HUES48 (cell line): Measurements from ENCODE around the gene SCFD2.
"Not testable (repeated sequence)": the region's sequence is repeated elsewhere in the genome, so short reads cannot be mapped to it uniquely, and the experiment has no call there.

Source experiments
- H3K27ac ChIP-seq: one replicate; pipeline ENCODE4 v1.7.0; 2013; ENCODE audit warnings: low read depth, low read length, inconsistent platforms
- H3K27me3 ChIP-seq: 2 replicates; pipeline ENCODE4 v1.6.1; 2013; ENCODE audit warnings: mild to moderate bottlenecking, low read length; ENCODE audit not compliant: control insufficient read depth, insufficient read depth
- H3K36me3 ChIP-seq: 2 replicates; pipeline ENCODE4 v1.6.1; 2013; ENCODE audit warnings: low read length; ENCODE audit not compliant: control insufficient read depth, insufficient read depth
- H3K4me1 ChIP-seq: 2 replicates; pipeline ENCODE4 v1.6.1; 2013; ENCODE audit warnings: mild to moderate bottlenecking, low read length; ENCODE audit not compliant: control insufficient read depth, insufficient read depth
- H3K4me3 ChIP-seq: 2 replicates; pipeline ENCODE4 v1.5.1; 2013; ENCODE audit warnings: mild to moderate bottlenecking, low read depth, low read length
- H3K9ac ChIP-seq: 2 replicates; pipeline ENCODE4 v1.6.1; 2013; ENCODE audit warnings: mild to moderate bottlenecking, low read depth, low read length, moderate library complexity
- H3K9me3 ChIP-seq: 2 replicates; pipeline ENCODE4 v1.6.1; 2013; ENCODE audit warnings: low read length; ENCODE audit not compliant: control insufficient read depth, insufficient read depth

The SCFD2 gene

DNA sequence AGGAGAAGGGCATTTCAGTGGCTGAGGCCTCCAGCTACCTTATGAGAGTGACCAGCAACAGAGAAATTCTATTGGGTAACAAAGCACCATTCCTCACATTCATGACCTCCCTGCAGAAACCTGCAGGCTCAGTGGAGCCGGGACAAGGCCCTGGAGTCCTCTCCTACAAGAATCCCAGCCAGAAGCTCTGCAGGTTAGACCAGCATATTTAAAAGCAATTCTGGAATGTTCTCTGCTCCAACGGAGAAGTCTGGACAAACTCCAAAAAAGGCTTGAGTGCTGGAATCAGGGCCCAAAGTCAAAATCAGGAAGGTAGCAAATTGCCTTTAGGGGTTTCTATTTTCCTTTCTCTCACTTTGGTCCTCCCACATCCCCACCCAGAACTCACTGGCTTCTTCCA lies 202.9 kb downstream of the SCFD2 start:
- no peak overlapping the region for H3K4me3 ChIP-seq
- no peaks in the 10 kb centered on the region for H3K9me3 ChIP-seq
- no peaks in the 10 kb centered on the region for H3K27me3 ChIP-seq
- H3K9ac ChIP-seq, result no peak overlapping the region
- H3K36me3 ChIP-seq, result no peaks in the 10 kb centered on the region
- no peak overlapping the region for H3K27ac ChIP-seq
- no peaks in the 10 kb centered on the region for H3K4me1 ChIP-seq

GRCh38 chr4:53161787-53162433 lies 204.0 kb downstream of the SCFD2 start:
- H3K4me3 ChIP-seq, result no peak overlapping the region
- no peaks in the 10 kb centered on the region for H3K36me3 ChIP-seq
- no peak overlapping the region for H3K9ac ChIP-seq
- H3K4me1 ChIP-seq, result no peaks in the 10 kb centered on the region
- no peak overlapping the region for H3K27ac ChIP-seq
- no peaks in the 10 kb centered on the region for H3K9me3 ChIP-seq
- no peaks in the 10 kb centered on the region for H3K27me3 ChIP-seq

DNA sequence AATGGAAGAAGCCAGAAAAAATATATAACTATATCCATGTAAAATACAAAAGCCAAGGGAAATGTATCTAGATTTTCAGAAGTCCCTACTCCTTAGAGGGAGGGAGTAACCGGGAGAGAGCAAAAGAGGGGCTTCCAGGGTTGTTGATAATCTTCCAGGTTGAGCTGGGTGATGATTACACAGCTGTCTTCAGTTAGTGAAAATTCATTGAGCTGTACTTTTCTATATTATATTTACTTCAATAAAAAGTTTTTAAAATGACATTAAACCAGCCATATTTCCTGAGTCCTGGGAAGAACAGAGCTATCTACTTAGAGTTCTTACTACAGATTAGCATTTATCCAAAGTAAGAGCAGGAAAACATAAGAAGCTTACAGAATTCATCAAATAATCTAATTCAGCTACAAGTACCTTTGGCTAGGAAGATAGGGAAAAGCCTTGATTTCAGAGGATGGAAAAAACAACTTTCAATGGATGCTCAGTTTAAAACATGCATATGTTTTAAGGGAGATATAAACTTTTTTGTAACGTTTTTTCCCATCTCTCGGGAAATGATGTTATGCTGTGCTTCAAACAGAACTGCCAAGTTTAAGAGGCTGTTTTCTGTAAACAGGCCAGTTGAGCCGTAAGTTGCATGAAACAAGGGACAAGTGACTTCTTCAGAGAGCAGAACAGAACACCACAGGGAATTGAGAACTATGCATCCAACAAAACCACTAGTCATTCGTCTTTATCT lies 204.6 kb downstream of the SCFD2 start:
- Histone ChIP-seq H3K4me3 (no peak overlapping the region), H3K36me3 (no peaks in the 10 kb centered on the region), H3K27me3 (no peaks in the 10 kb centered on the region), H3K4me1 (no peaks in the 10 kb centered on the region), H3K9ac (no peak overlapping the region), H3K9me3 (no peaks in the 10 kb centered on the region), H3K27ac (no peak overlapping the region)

DNA sequence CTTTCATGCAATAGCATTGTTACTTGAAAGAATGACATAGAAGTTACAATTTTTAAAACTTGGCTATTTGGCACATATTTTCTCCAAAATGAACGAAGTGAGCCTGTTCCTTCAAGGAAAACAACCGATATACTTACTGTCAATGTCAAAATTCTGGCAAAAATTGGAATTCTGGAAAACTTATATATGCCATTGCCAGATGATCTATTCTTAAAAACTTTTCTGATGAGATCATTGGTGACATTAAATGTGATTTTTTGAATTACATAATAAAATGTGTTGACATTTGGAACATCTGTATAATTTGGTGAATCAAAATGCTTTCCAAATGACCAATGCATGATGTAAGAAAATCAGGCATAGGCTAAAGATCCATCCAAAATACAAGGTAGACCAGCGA lies 209.0 kb downstream of the SCFD2 start:
- H3K9ac ChIP-seq, result no peak overlapping the region
- H3K27me3 ChIP-seq, result no peaks in the 10 kb centered on the region
- no peaks in the 10 kb centered on the region for H3K36me3 ChIP-seq
- H3K4me1 ChIP-seq, result no peaks in the 10 kb centered on the region
- no peak overlapping the region for H3K27ac ChIP-seq
- H3K9me3 ChIP-seq, result no peaks in the 10 kb centered on the region; the same call in 1 of the 2 replicates
- H3K4me3 ChIP-seq, result no peak overlapping the region

- Histone ChIP-seq H3K27me3 (no peaks in the 10 kb centered on the region), H3K9me3 (no peaks in the 10 kb centered on the region; the same call in 1 of the 2 replicates), H3K4me1 (no peaks in the 10 kb centered on the region), H3K9ac (no peak overlapping the region), H3K27ac (no peak overlapping the region), H3K4me3 (no peak overlapping the region), H3K36me3 (no peaks in the 10 kb centered on the region)
Observed at GRCh38 chr4:53152467-53152866, 213.4 kb downstream of the SCFD2 start.

DNA sequence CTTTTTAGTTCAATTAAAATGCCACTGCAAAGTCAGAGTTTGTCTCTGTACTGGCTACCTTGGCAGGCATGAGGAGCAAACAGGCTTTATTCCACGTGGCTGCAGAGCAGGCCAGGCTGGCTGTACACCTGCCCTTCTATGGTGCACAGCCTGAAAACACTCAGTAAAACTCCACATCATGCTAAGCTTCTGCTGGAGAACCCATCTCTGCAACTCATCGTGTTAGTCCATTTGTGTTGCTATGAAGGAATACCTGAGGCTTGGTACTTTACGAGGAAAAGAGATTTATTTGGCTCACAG lies 214.4 kb downstream of the SCFD2 start:
- Histone ChIP-seq H3K36me3 (no peaks in the 10 kb centered on the region), H3K9me3 (no peaks in the 10 kb centered on the region; the same call in 1 of the 2 replicates), H3K4me1 (no peaks in the 10 kb centered on the region), H3K27me3 (no peaks in the 10 kb centered on the region), H3K27ac (no peak overlapping the region), H3K4me3 (no peak overlapping the region), H3K9ac (no peak overlapping the region)

- no peaks in the 10 kb centered on the region; the same call in 1 of the 2 replicates for H3K9me3 ChIP-seq
Observed at GRCh38 chr4:53150631-53151488, 215.0 kb downstream of the SCFD2 start.

DNA sequence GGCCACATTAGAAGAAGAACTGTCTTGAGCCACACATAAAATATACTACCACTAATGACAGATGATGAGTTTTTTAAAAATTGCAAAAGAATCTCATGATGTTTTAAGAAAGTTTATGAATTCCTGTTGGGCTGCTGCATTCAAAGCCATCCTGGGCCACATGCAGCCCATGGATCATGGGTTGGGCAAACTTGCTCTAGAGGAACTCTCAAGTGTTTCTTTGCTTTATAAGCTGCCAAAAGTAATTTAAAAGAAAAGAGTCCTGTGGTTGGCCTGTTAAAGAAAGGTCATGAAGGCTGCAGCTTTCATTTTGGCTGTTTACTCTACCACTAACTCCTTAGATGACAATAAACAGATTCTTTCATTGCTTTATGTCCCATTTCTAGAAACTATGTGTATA lies 218.2 kb downstream of the SCFD2 start:
- H3K4me3 ChIP-seq, result no peak overlapping the region
- H3K9me3 ChIP-seq, result no peaks in the 10 kb centered on the region; the same call in 1 of the 2 replicates
- H3K9ac ChIP-seq, result no peak overlapping the region
- no peaks in the 10 kb centered on the region for H3K4me1 ChIP-seq
- H3K36me3 ChIP-seq, result no peaks in the 10 kb centered on the region
- H3K27ac ChIP-seq, result no peak overlapping the region
- no peaks in the 10 kb centered on the region for H3K27me3 ChIP-seq

More at GRCh38 chr4:53150631-53151488, 215.0 kb downstream of the SCFD2 start:
- Histone ChIP-seq H3K36me3 (no peaks in the 10 kb centered on the region), H3K27me3 (no peaks in the 10 kb centered on the region), H3K9ac (no peak overlapping the region), H3K4me1 (no peaks in the 10 kb centered on the region), H3K27ac (no peak overlapping the region), H3K4me3 (no peak overlapping the region)

DNA sequence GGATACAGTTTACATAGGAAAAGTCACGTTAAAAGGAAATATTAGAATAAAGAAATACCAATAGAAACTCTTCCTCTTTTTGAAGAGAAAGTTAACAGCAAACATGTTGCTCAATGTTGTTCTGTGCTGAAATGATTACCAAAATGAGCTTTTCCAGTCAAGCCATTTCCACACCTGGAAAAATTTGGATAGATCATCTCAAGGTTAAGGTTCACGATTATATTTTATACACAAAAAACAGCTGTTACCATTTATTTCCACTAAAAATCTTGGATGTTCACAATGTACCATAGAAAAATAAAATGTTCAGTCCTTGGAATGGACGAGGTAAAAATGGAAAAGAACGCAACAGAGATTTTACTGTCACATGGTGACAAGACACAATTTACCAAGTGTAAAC lies 218.7 kb downstream of the SCFD2 start:
- no peaks in the 10 kb centered on the region for H3K27me3 ChIP-seq
- no peaks in the 10 kb centered on the region for H3K36me3 ChIP-seq
- H3K27ac ChIP-seq, result no peak overlapping the region
- no peak overlapping the region for H3K9ac ChIP-seq
- H3K4me3 ChIP-seq, result no peak overlapping the region
- no peaks in the 10 kb centered on the region for H3K4me1 ChIP-seq
- no peaks in the 10 kb centered on the region for H3K9me3 ChIP-seq

DNA sequence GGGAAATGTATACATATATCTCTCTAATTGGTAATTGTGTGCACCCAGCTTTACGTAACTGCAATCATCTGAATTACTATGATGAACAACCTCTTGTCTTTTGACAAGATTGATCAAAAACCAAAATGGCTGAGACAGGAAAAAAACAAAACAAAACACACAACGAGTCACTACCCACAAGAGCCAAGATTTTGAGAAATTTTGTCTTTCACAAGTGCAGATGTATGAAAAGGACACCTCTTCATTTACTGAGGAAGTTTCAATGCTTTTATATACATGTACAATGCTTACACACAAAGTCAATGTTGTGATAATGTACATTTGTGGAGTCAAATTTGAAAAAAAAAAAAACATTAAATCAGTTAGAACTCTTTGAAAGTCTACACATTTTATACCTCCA lies 224.6 kb downstream of the SCFD2 start:
- Histone ChIP-seq H3K27ac (no peak overlapping the region), H3K4me1 (no peaks in the 10 kb centered on the region), H3K36me3 (no peaks in the 10 kb centered on the region), H3K4me3 (no peak overlapping the region), H3K9me3 (no peaks in the 10 kb centered on the region), H3K27me3 (no peaks in the 10 kb centered on the region), H3K9ac (no peak overlapping the region)

- not testable (repeated sequence) for H3K27ac ChIP-seq, H3K9me3 ChIP-seq, H3K36me3 ChIP-seq, H3K27me3 ChIP-seq, H3K9ac ChIP-seq, H3K4me1 ChIP-seq, H3K4me3 ChIP-seq
Observed at GRCh38 chr4:53139256-53139655, 226.6 kb downstream of the SCFD2 start.
